OCI-LY1 (cell line): ENCODE data around the gene SLCO3A1.
A peak's percentile ranks its signal among the peaks of the same experiment; 100 is the strongest.

Experiments
- H2AFZ ChIP-seq: fragments of 200-600 bp; sonication (generic), shearing (Covaris generic); 2 replicates; pipeline ENCODE4 v1.6.0; 2014; ENCODE audit warnings: antibody characterized with exemption, mild to moderate bottlenecking, low read length
- H3F3A ChIP-seq: fragments of 200-600 bp; sonication (generic), shearing (Covaris generic); 2 replicates; pipeline ENCODE4 v1.6.0; 2014; ENCODE audit warnings: mild to moderate bottlenecking, antibody characterized with exemption, low read length, moderate library complexity; ENCODE audit not compliant: insufficient read depth
- H3K27ac ChIP-seq: fragments of 200-600 bp; sonication (generic); 2 replicates; pipeline ENCODE4 v1.5.1; 2014; ENCODE audit warnings: low read length, mixed run types, mild to moderate bottlenecking, low read depth; ENCODE audit not compliant: poor library complexity, severe bottlenecking
- H3K27me3 ChIP-seq: fragments of 200-600 bp; sonication (generic); 2 replicates; pipeline ENCODE4 v1.6.0; 2014; ENCODE audit warnings: antibody characterized with exemption, mild to moderate bottlenecking, low read length, moderate library complexity; ENCODE audit not compliant: insufficient read depth
- H3K36me3 ChIP-seq: fragments of 200-600 bp; sonication (generic); 2 replicates; pipeline ENCODE4 v1.6.1; 2014; ENCODE audit warnings: mild to moderate bottlenecking, antibody characterized with exemption, low read length, moderate library complexity, mixed read lengths; ENCODE audit not compliant: insufficient read depth
- H3K4me1 ChIP-seq: fragments of 200-600 bp; sonication (generic); 2 replicates; pipeline ENCODE4 v1.5.1; 2014; ENCODE audit warnings: mild to moderate bottlenecking, low read length, moderate library complexity; ENCODE audit not compliant: insufficient read depth, severe bottlenecking
- H3K4me2 ChIP-seq: fragments of 200-600 bp; sonication (generic), shearing (Covaris generic); 2 replicates; pipeline ENCODE4 v1.6.1; 2014; ENCODE audit warnings: low read length
- H3K4me3 ChIP-seq: fragments of 200-600 bp; sonication (generic); 2 replicates; pipeline ENCODE4 v1.5.1; 2014; ENCODE audit warnings: low read length, low read depth, mild to moderate bottlenecking, mixed read lengths; ENCODE audit not compliant: poor library complexity, severe bottlenecking
- H3K79me2 ChIP-seq: fragments of 200-600 bp; shearing (Covaris generic); 2 replicates; pipeline ENCODE4 v1.6.1; 2016; ENCODE audit warnings: mixed run types, low read length, mixed read lengths; ENCODE audit not compliant: insufficient read depth
- H3K9ac ChIP-seq: fragments of 200-600 bp; sonication (generic), shearing (Covaris generic); 2 replicates; pipeline ENCODE4 v1.6.1; 2014; ENCODE audit warnings: mild to moderate bottlenecking, low read length, mixed read lengths
- H3K9me2 ChIP-seq: fragments of 200-600 bp; sonication (generic), shearing (Covaris generic); 2 replicates; pipeline ENCODE4 v1.6.1; 2014; ENCODE audit warnings: low read depth, mild to moderate bottlenecking, low read length, mixed read lengths
- H3K9me3 ChIP-seq: fragments of 200-600 bp; shearing (Covaris generic); 2 replicates; pipeline ENCODE4 v1.6.1; 2014; ENCODE audit warnings: low read length, mixed read lengths
- H4K20me1 ChIP-seq: fragments of 200-600 bp; sonication (generic), shearing (Covaris generic); 2 replicates; pipeline ENCODE4 v1.6.0; 2016; ENCODE audit warnings: mild to moderate bottlenecking, low read length; ENCODE audit not compliant: insufficient read depth
- EZH2 ChIP-seq: fragments of 200-600 bp; sonication (generic), shearing (Covaris generic); IDR thresholded peaks from 2 replicates; pipeline ENCODE4 v1.8.0; 2017; ENCODE audit warnings: borderline replicate concordance, mixed run types, mild to moderate bottlenecking, antibody characterized with exemption, low read length, moderate library complexity, mixed read lengths
- TF ChIP-seq, protein P1 (sequence below): fragments of 200-600 bp; sonication (generic), shearing (Covaris generic); IDR thresholded peaks from 2 replicates; pipeline ENCODE4 v1.5.1; 2017; ENCODE audit warnings: mild to moderate bottlenecking, antibody characterized with exemption, low read length, moderate library complexity, mixed read lengths

The SLCO3A1 gene

GRCh38 chr15:92079647-92080255, 226.2 kb downstream of the SLCO3A1 start:
- H4K20me1 ChIP-seq: no peaks in the 10 kb centered on the region
- TF ChIP-seq, protein P1, sequence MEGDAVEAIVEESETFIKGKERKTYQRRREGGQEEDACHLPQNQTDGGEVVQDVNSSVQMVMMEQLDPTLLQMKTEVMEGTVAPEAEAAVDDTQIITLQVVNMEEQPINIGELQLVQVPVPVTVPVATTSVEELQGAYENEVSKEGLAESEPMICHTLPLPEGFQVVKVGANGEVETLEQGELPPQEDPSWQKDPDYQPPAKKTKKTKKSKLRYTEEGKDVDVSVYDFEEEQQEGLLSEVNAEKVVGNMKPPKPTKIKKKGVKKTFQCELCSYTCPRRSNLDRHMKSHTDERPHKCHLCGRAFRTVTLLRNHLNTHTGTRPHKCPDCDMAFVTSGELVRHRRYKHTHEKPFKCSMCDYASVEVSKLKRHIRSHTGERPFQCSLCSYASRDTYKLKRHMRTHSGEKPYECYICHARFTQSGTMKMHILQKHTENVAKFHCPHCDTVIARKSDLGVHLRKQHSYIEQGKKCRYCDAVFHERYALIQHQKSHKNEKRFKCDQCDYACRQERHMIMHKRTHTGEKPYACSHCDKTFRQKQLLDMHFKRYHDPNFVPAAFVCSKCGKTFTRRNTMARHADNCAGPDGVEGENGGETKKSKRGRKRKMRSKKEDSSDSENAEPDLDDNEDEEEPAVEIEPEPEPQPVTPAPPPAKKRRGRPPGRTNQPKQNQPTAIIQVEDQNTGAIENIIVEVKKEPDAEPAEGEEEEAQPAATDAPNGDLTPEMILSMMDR: no peak
- no peak for TF ChIP-seq EZH2

GRCh38 chr15:92082006-92082843, 228.7 kb downstream of the SLCO3A1 start:
- H3K9ac ChIP-seq: no peak overlapping the region
- no peaks in the 10 kb centered on the region for H3K27me3 ChIP-seq
- no peaks in the 10 kb centered on the region for H4K20me1 ChIP-seq
- H3K79me2 ChIP-seq: no peaks in the 10 kb centered on the region
- no peaks in the 10 kb centered on the region for H3K9me3 ChIP-seq
- H3K4me1 ChIP-seq: no peaks in the 10 kb centered on the region
- H3K4me3 ChIP-seq: no peak overlapping the region
- H2AFZ ChIP-seq: no peak overlapping the region
- no peak overlapping the region for H3K4me2 ChIP-seq
- no peak overlapping the region for H3K27ac ChIP-seq
- H3F3A ChIP-seq: no peaks in the 10 kb centered on the region
- no peaks in the 10 kb centered on the region for H3K36me3 ChIP-seq
- TF ChIP-seq, protein P1: peak; percentile 75
- no peak for TF ChIP-seq EZH2
- no peaks in the 10 kb centered on the region for H3K9me2 ChIP-seq

More at GRCh38 chr15:92079647-92080255, 226.2 kb downstream of the SLCO3A1 start:
- no peaks in the 10 kb centered on the region for H3K9me2 ChIP-seq
- no peaks in the 10 kb centered on the region for H3K36me3 ChIP-seq
- H3K9ac ChIP-seq: no peak overlapping the region
- H3K9me3 ChIP-seq: no peaks in the 10 kb centered on the region
- no peaks in the 10 kb centered on the region for H3K79me2 ChIP-seq
- H2AFZ ChIP-seq: no peak overlapping the region
- no peak overlapping the region for H3K4me3 ChIP-seq
- no peaks in the 10 kb centered on the region for H3K27me3 ChIP-seq
- H3K4me1 ChIP-seq: no peaks in the 10 kb centered on the region
- no peaks in the 10 kb centered on the region for H3F3A ChIP-seq
- H3K27ac ChIP-seq: no peak overlapping the region
- H3K4me2 ChIP-seq: no peak overlapping the region

- Histone ChIP-seq H3K4me1 (no peaks in the 10 kb centered on the region), H2AFZ (no peak overlapping the region), H3K4me2 (no peak overlapping the region), H3K9me3 (no peaks in the 10 kb centered on the region), H3K27me3 (no peaks in the 10 kb centered on the region; the same call in 1 of the 2 replicates), H3K36me3 (no peaks in the 10 kb centered on the region), H3K9ac (no peak overlapping the region), H3K4me3 (no peak overlapping the region), H3K9me2 (no peaks in the 10 kb centered on the region), H3K79me2 (no peaks in the 10 kb centered on the region), H3K27ac (no peak overlapping the region), H4K20me1 (no peaks in the 10 kb centered on the region), H3F3A (no peaks in the 10 kb centered on the region)
- TF ChIP-seq, protein P1: no peak
- no peak for TF ChIP-seq EZH2
These were observed 229.7 kb downstream of the SLCO3A1 start for GRCh38 chr15:92083190-92083589.
